Sigmoid colon (tissue), 7 donors: Measurements from ENCODE around the gene TSPAN4. TPM values are rescaled to one million over a fixed set of nuclear protein-coding genes. Genes with fewer than 3 reads are reported as not detected.

Source experiments
- DNase-seq: peaks from one replicate; pipeline ENCODE4 v3.0.0-alpha.2; 2019
- H3K27ac ChIP-seq, 4 donors: fragments of 200-600 bp; sonication (generic); one replicate each; pipeline ENCODE4 v1.5.1; 2016 to 2019; ENCODE audit warnings: mild to moderate bottlenecking in 1 of 4
- H3K27me3 ChIP-seq, 3 donors: fragments of 200-600 bp; sonication (generic); one replicate each; pipeline ENCODE4 v1.5.1; 2019; ENCODE audit warnings: mild to moderate bottlenecking in 1 of 3
- H3K36me3 ChIP-seq, 4 donors: fragments of 200-600 bp; sonication (generic); one replicate each; pipeline ENCODE4 v1.5.1; 2016 to 2019
- H3K4me1 ChIP-seq, 4 donors: fragments of 200-600 bp; sonication (generic); one replicate each; pipeline ENCODE4 v1.5.1; 2017 to 2019
- H3K4me3 ChIP-seq, 4 donors: fragments of 200-600 bp; sonication (generic); one replicate each; pipeline ENCODE4 v1.5.1; 2017 to 2019; ENCODE audit warnings: mild to moderate bottlenecking in 2 of 4, moderate library complexity in 1 of 4
- H3K9me3 ChIP-seq, 4 donors: fragments of 200-600 bp in 3 of 4; sonication (generic) in 3 of 4; one replicate each; pipeline versions ENCODE4 v1.5.1 to v1.6.1; 2013 to 2019
- EP300 ChIP-seq, 4 donors: sonication (generic); formaldehyde crosslinking; IDR thresholded peaks; one replicate each; pipeline ENCODE4 v1.6.1; 2017; ENCODE audit warnings: antibody characterized with exemption in 4 of 4
- POLR2A ChIP-seq, 2 donors: fragments of 450-650 bp; IDR thresholded peaks; one replicate each; pipeline ENCODE4 v1.6.1; 2016; ENCODE audit warnings: antibody characterized with exemption in 2 of 2, mild to moderate bottlenecking in 2 of 2, moderate library complexity in 2 of 2
- POLR2AphosphoS5 ChIP-seq, 4 donors: sonication (generic); formaldehyde crosslinking; IDR thresholded peaks; one replicate each; pipeline ENCODE4 v1.6.1; 2017; ENCODE audit warnings: antibody characterized with exemption in 4 of 4
- WGBS, 2 donors: extraction: QIAGEN DNeasy Blood & Tissue Kit; methylation state at CpG; one replicate each; pipeline ENCODE4 v1.1.7; 2013; 5-methylcytosine and 5-hydroxymethylcytosine counted together
- intact Hi-C: fragments of 100-400 bp; cut with DNase I; formaldehyde crosslinking; loops from one replicate; pipeline ENCODE4 v1.15.1; 2023
- polyA plus RNA-seq, 3 donors: library from polyadenylated mRNA; stranded (reverse); fragments of 200-250 nt; gene quantifications; one replicate each; pipeline ENCODE4 v1.2.3, GENCODE V29; 2013
- total RNA-seq, 4 donors: library from RNA; depleted of rRNA; stranded (reverse); fragments of >200 nt; gene quantifications; one replicate each; pipeline ENCODE4 v1.1.0, GENCODE V29; 2016
- TF ChIP-seq, protein P1 (sequence below), 4 experiments: fragments of 450-650 bp in 3 of 4; fragments of 200-600 bp in 1 of 4; IDR thresholded peaks; one replicate each; pipeline ENCODE4 v1.5.1; 2016 to 2019; ENCODE audit warnings: antibody characterized with exemption in 4 of 4, mild to moderate bottlenecking in 3 of 4, moderate library complexity in 2 of 4
- donor health status: healthy with polysubstance abuse.
- donor health status: Bipolar disorder and iron deficiency.
- donor health status: healthy.

The TSPAN4 gene
- total and polyA plus RNA-seq, 7 donors: 8.8 to 92.7 (median 79.2) TPM

DNA sequence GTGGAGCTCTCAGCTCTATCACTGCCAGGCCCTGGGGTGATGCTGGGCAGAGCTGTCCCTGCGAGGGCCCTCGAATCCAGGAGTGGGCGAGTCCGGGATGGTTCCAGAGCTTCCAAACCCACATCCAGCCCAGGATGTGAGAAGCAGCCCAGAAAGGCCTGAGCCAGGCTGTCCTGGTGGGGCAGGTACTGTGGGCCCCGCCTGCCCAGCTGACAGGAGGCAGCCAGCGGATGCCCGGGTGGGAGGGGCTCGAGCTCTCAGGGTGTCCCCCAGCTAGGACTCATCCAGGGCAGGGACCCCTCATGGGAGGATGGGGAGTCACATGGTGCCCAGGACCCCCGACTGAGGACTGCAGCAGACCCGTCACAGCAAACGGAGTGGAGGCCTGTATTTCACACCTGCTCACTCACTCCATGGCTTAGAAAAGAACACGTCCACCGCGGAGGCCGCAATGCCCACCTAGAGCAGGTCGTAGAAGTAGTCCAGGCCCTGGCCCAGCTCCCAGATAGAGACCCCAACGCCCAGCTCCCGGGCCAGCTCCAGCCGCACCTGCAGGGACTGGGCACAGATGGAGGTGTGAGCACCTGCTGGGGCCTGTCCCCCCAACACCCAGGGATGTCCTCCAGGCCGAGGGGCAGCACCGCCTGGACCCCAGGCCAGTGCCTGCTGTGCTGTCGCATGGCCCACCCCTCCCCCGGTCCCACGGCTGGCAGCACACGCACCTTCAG is 26.9 kb downstream of the TSPAN4 start:
- Histone ChIP-seq H3K4me3 (no peak overlapping the region), H3K27me3 (no peaks in the 10 kb centered on the region), H3K27ac (no peak overlapping the region), H3K4me1 (no peaks in the 10 kb centered on the region), H3K36me3 (peaks cover 0 to 36% (median 10%) of the 10 kb centered on the region in 4 donors), H3K9me3 (no peaks in the 10 kb centered on the region)
- DNase-seq: no peak
- intact Hi-C loops: no loop called here
- 91 to 92% methylated on average over 25 of the region's 25 CpGs for WGBS, 2 donors
- no peak for TF ChIP-seq POLR2A (IDR thresholded peaks at IDR 0.05)
- TF ChIP-seq EP300 (IDR thresholded peaks at IDR 0.05): no peak
- TF ChIP-seq, protein P1, sequence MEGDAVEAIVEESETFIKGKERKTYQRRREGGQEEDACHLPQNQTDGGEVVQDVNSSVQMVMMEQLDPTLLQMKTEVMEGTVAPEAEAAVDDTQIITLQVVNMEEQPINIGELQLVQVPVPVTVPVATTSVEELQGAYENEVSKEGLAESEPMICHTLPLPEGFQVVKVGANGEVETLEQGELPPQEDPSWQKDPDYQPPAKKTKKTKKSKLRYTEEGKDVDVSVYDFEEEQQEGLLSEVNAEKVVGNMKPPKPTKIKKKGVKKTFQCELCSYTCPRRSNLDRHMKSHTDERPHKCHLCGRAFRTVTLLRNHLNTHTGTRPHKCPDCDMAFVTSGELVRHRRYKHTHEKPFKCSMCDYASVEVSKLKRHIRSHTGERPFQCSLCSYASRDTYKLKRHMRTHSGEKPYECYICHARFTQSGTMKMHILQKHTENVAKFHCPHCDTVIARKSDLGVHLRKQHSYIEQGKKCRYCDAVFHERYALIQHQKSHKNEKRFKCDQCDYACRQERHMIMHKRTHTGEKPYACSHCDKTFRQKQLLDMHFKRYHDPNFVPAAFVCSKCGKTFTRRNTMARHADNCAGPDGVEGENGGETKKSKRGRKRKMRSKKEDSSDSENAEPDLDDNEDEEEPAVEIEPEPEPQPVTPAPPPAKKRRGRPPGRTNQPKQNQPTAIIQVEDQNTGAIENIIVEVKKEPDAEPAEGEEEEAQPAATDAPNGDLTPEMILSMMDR (IDR thresholded peaks at IDR 0.05): no peak
- no peak for TF ChIP-seq POLR2AphosphoS5 (IDR thresholded peaks at IDR 0.05)

- DNase-seq: no peak
- Histone ChIP-seq H3K9me3 (no peaks in the 10 kb centered on the region), H3K4me1 (no peaks in the 10 kb centered on the region), H3K27me3 (no peaks in the 10 kb centered on the region), H3K27ac (no peak overlapping the region), H3K4me3 (no peak overlapping the region), H3K36me3 (peaks cover 0 to 31% (median 8%) of the 10 kb centered on the region in 4 donors)
- intact Hi-C loops: no loop called here
- TF ChIP-seq POLR2AphosphoS5 (IDR thresholded peaks at IDR 0.05) (no peak), POLR2A (IDR thresholded peaks at IDR 0.05) (no peak), EP300 (IDR thresholded peaks at IDR 0.05) (no peak)
- TF ChIP-seq, protein P1 (IDR thresholded peaks at IDR 0.05): no peak
- WGBS, 2 donors: 83 to 84% methylated on average over 8 of the region's 8 CpGs
Measured at GRCh38 chr11:870127-870413, 27.4 kb downstream of the TSPAN4 start.

GRCh38 chr11:870418-870817 is 27.8 kb downstream of the TSPAN4 start:
- Histone ChIP-seq H3K4me1 (no peaks in the 10 kb centered on the region), H3K9me3 (no peaks in the 10 kb centered on the region), H3K36me3 (peaks cover 0 to 27% (median 7%) of the 10 kb centered on the region in 4 donors), H3K4me3 (no peak overlapping the region), H3K27me3 (no peaks in the 10 kb centered on the region), H3K27ac (no peak overlapping the region)
- no peak for DNase-seq
- TF ChIP-seq, protein P1 (IDR thresholded peaks at IDR 0.05): no peak
- TF ChIP-seq EP300 (IDR thresholded peaks at IDR 0.05) (no peak), POLR2AphosphoS5 (IDR thresholded peaks at IDR 0.05) (no peak), POLR2A (IDR thresholded peaks at IDR 0.05) (no peak)
- intact Hi-C loops: no loop called here
- 89 to 91% methylated on average over 8 of the region's 8 CpGs for WGBS, 2 donors

DNA sequence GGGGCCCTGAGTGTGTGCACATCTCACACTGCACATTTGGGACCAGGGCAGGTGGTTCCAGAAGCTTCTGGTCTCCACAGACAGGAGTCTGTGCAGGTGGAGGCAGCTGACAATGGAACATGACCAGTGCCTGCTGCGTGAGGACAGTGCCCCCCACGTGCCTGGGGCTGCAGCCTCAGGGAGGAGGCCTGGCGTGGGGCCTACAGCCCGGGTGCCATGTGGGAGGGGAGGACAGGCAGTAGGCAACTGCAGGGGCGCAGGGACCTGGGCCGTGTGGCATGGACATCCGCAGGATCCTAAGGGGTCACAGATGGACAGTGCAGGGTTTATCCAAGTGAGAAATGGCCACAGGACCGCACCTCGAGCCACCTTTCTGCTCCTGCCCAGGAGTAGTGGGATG is 28.8 kb downstream of the TSPAN4 start:
- TF ChIP-seq, protein P1 (IDR thresholded peaks at IDR 0.05): no peak
- TF ChIP-seq POLR2AphosphoS5 (IDR thresholded peaks at IDR 0.05) (no peak), EP300 (IDR thresholded peaks at IDR 0.05) (no peak)
- no peaks in the 10 kb centered on the region for H3K4me1 ChIP-seq
- H3K27me3 ChIP-seq: no peaks in the 10 kb centered on the region
- DNase-seq: no peak
- no peak overlapping the region for H3K4me3 ChIP-seq
- H3K36me3 ChIP-seq: peaks cover 0 to 17% (median 3%) of the 10 kb centered on the region in 4 donors
- intact Hi-C loops: no loop called here
- no peaks in the 10 kb centered on the region for H3K9me3 ChIP-seq
- 78 to 80% methylated on average over 9 of the region's 9 CpGs for WGBS, 2 donors
- no peak overlapping the region for H3K27ac ChIP-seq

DNA sequence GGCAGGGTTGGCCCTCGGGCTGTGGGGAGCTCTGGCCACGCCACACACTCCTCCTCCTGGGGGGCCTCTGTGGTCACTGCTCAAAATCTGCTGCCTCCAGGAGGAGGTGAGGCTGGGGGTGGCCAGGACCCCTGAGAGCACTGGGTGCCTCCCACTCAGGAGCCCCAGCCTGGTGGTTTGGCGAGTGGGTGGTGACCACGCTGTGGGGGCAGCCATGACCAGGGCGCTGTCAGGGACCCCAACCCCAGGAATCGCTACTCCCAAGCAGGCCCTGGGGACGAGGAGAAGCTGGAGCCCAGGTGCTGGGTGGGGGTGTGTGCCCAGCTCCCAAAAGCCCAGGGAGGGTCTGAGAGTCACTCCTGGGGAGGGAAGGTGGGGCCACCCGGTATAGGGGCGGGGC is 30.1 kb downstream of the TSPAN4 start:
- Histone ChIP-seq H3K4me1 (no peaks in the 10 kb centered on the region), H3K27me3 (no peaks in the 10 kb centered on the region), H3K27ac (no peak overlapping the region), H3K9me3 (no peaks in the 10 kb centered on the region), H3K36me3 (peaks cover 0 to 10% (median 0%) of the 10 kb centered on the region in 4 donors), H3K4me3 (no peak overlapping the region)
- 85 to 93% methylated on average over 9 of the region's 9 CpGs for WGBS, 2 donors
- intact Hi-C loops: no loop called here
- TF ChIP-seq POLR2A (IDR thresholded peaks at IDR 0.05): no peak
- TF ChIP-seq, protein P1 (IDR thresholded peaks at IDR 0.05): no peak
- no peak for TF ChIP-seq POLR2AphosphoS5 (IDR thresholded peaks at IDR 0.05)
- TF ChIP-seq EP300 (IDR thresholded peaks at IDR 0.05): no peak
- DNase-seq: no peak
